Type B pancreatic cell (in vitro differentiated cells): ENCODE data around the gene SHKBP1. TPM values are rescaled to one million over a fixed set of nuclear protein-coding genes. Genes with fewer than 3 reads are reported as not detected.
A peak's percentile ranks its signal among the peaks of the same experiment; 100 is the strongest.

ENCODE experiments used
- DNase-seq: peaks from one replicate; pipeline ENCODE4 v3.0.0; 2021; ENCODE audit warnings: mixed read lengths; ENCODE audit not compliant: unreplicated experiment; ENCODE audit errors: extremely low spot score
- H3K27ac Mint-ChIP-seq: 2 replicates; pipeline ENCODE4 v1.8.0; 2021; ENCODE audit warnings: mild to moderate bottlenecking, mixed read lengths
- H3K27me3 Mint-ChIP-seq: 2 replicates; pipeline ENCODE4 v1.8.0; 2021; ENCODE audit warnings: mixed read lengths
- H3K36me3 Mint-ChIP-seq: 2 replicates; pipeline ENCODE4 v1.8.0; 2021; ENCODE audit warnings: mixed read lengths
- H3K4me1 Mint-ChIP-seq: one replicate; pipeline ENCODE4 v1.8.0; 2021; ENCODE audit warnings: mixed read lengths; ENCODE audit not compliant: unreplicated experiment
- H3K4me3 Mint-ChIP-seq: 2 replicates; pipeline ENCODE4 v1.8.0; 2021; ENCODE audit warnings: mild to moderate bottlenecking, mixed read lengths
- H3K9me3 Mint-ChIP-seq: 2 replicates; pipeline ENCODE4 v1.8.0; 2021; ENCODE audit warnings: mixed read lengths
- total RNA-seq: library from RNA; stranded (reverse); gene quantifications from 2 replicates; pipeline ENCODE4 v1.2.1, GENCODE V29; 2021; ENCODE audit warnings: low replicate concordance
- TF ChIP-seq, protein P1 (sequence below): fragments of 200-600 bp; sonication (generic); conservative IDR thresholded peaks from 2 replicates; pipeline ENCODE4 v1.5.0; 2021; ENCODE audit warnings: antibody characterized with exemption, mild to moderate bottlenecking

SHKBP1 gene
- total RNA-seq, 1 donor from 2014 or later = 54.6 TPM

DNA sequence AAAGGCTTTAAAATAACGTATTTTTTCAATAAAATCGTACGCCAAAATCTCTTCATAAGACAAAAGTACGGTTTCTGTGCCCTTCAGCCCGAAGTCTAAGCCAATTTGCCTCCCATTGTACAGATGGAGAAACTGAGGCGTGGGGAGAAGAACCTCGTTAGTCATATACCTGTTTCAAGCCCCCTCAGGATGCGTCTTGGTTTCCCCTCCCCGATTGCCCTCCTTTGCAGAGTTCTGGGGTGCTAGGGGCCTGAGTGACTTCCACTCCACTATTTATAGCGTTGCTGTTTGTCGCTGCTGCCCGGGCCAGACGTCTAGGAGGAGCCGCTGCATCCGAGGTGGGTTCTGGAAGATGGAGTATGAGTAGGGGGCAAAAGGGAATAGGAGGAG lies 22.2 kb downstream of the SHKBP1 start:
- Mint-ChIP-seq H3K4me1 (peaks cover 33% of the 10 kb centered on the region), H3K36me3 (no peaks in the 10 kb centered on the region), H3K27ac (no peak overlapping the region), H3K27me3 (peaks cover 56% of the 10 kb centered on the region), H3K4me3 (peak overlapping the region; percentile 89), H3K9me3 (peaks cover under 1% of the 10 kb centered on the region)
- TF ChIP-seq, protein P1, sequence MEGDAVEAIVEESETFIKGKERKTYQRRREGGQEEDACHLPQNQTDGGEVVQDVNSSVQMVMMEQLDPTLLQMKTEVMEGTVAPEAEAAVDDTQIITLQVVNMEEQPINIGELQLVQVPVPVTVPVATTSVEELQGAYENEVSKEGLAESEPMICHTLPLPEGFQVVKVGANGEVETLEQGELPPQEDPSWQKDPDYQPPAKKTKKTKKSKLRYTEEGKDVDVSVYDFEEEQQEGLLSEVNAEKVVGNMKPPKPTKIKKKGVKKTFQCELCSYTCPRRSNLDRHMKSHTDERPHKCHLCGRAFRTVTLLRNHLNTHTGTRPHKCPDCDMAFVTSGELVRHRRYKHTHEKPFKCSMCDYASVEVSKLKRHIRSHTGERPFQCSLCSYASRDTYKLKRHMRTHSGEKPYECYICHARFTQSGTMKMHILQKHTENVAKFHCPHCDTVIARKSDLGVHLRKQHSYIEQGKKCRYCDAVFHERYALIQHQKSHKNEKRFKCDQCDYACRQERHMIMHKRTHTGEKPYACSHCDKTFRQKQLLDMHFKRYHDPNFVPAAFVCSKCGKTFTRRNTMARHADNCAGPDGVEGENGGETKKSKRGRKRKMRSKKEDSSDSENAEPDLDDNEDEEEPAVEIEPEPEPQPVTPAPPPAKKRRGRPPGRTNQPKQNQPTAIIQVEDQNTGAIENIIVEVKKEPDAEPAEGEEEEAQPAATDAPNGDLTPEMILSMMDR = no peak
- DNase-seq = no peak

GRCh38 chr19:40599331-40599901 lies 22.7 kb downstream of the SHKBP1 start:
- H3K9me3 Mint-ChIP-seq = peaks cover 4% of the 10 kb centered on the region
- peak overlapping the region; percentile 89 for H3K4me3 Mint-ChIP-seq
- peaks cover 33% of the 10 kb centered on the region for H3K4me1 Mint-ChIP-seq
- no peak overlapping the region for H3K27ac Mint-ChIP-seq
- TF ChIP-seq, protein P1 = no peak
- no peak for DNase-seq
- H3K27me3 Mint-ChIP-seq = peaks cover 56% of the 10 kb centered on the region
- no peaks in the 10 kb centered on the region for H3K36me3 Mint-ChIP-seq

DNA sequence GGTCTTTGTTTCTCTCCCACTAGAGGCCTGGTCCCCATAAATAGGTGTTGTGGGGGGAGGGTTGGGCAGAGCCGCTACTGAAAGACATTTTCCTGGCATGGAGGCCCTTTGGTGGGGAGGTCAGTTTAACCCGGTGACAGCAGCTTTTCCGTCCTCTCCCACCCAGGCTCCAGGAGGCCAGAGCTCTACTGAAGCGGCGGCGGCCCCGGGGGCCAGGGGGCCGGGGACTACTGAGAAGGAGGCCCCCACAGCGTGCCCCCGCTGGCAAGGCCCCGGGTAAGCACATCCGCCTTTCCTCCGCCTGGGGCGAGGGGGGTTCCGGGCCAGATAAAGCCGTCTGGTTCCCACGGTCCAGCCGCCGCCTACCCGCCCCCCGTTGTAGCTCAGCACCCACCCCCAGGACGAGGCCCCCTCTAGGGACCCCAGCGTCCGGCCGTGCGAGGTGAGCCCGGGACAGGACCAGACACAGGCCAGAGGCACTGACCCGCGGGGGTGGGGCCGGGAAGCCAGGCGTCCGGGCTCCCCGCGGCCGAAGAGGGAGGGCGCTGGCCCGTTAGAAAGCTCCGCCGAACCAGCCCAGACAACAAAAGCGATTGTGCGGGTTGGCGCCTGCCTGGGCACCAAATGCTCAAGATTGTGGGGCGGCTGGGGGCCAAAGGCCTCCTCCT lies 23.4 kb downstream of the SHKBP1 start:
- peaks cover 31% of the 10 kb centered on the region for H3K4me1 Mint-ChIP-seq
- TF ChIP-seq, protein P1 = no peak
- H3K9me3 Mint-ChIP-seq = peaks cover 4% of the 10 kb centered on the region
- DNase-seq = no peak
- no peak overlapping the region for H3K27ac Mint-ChIP-seq
- H3K36me3 Mint-ChIP-seq = no peaks in the 10 kb centered on the region
- peak overlapping the region; percentile 82 for H3K4me3 Mint-ChIP-seq
- peaks cover 54% of the 10 kb centered on the region for H3K27me3 Mint-ChIP-seq

- no peak for DNase-seq
- H3K36me3 Mint-ChIP-seq = no peaks in the 10 kb centered on the region
- peaks cover 57% of the 10 kb centered on the region for H3K27me3 Mint-ChIP-seq
- peak overlapping the region; percentile 82 for H3K4me3 Mint-ChIP-seq
- peaks cover 34% of the 10 kb centered on the region for H3K4me1 Mint-ChIP-seq
- H3K9me3 Mint-ChIP-seq = peaks cover 4% of the 10 kb centered on the region
- TF ChIP-seq, protein P1 = no peak
- H3K27ac Mint-ChIP-seq = no peak overlapping the region
Measured at GRCh38 chr19:40600570-40601133, 24.0 kb downstream of the SHKBP1 start.

- peaks cover 39% of the 10 kb centered on the region for H3K4me1 Mint-ChIP-seq
- peak within 1 kb of the TSS; percentile 82 for H3K4me3 Mint-ChIP-seq
- no peaks in the 10 kb centered on the region for H3K36me3 Mint-ChIP-seq
- H3K9me3 Mint-ChIP-seq = peaks cover 4% of the 10 kb centered on the region
- H3K27ac Mint-ChIP-seq = no peak within 1 kb of the TSS
- TF ChIP-seq, protein P1 = peak; percentile 14
- peaks cover 58% of the 10 kb centered on the region for H3K27me3 Mint-ChIP-seq
- no peak for DNase-seq
Measured at GRCh38 chr19:40601134-40601974, 24.7 kb downstream of the SHKBP1 start, which contains the start of gene LTBP4. Gene LTBP4 (plus strand): TSS chr19:40601369. CDS start chr19:40601388, 19 bp downstream.
